ENCODE data around the gene RING1. TPM values are rescaled to one million over a fixed set of nuclear protein-coding genes. Genes with fewer than 3 reads are reported as not detected.

RING1 gene
- total RNA-seq, 4 donors from 2014 or later = 20.3 to 40.2 (median 24.7) TPM

- Histone ChIP-seq H3K36me3 (peaks cover 6 to 7% of the 10 kb centered on the region in 2 donors), H3K27ac (no peak overlapping the region), H3K4me3 (replicated peaks in 1 of 3) (no peak overlapping the region), H3K27me3 (no peaks in the 10 kb centered on the region), H3K9me3 (no peaks in the 10 kb centered on the region), H3K4me1 (peaks cover 14 to 29% of the 10 kb centered on the region in 2 donors)
- intact Hi-C loops (cut with DNase I) = no loop called here
- WGBS, 2 donors = 69 to 76% methylated on average over 7 of the region's 7 CpGs
- TF ChIP-seq CTCF (IDR thresholded peaks at IDR 0.05) = no peak
- no peak for TF ChIP-seq POLR2A (IDR thresholded peaks at IDR 0.05)
- DNase-seq = no peak
Measured at GRCh38 chr6:33189625-33190448, 18.5 kb upstream of the RING1 start.

- Histone ChIP-seq H3K4me1 (peaks cover 14 to 29% of the 10 kb centered on the region in 2 donors), H3K27ac (no peak overlapping the region), H3K9me3 (no peaks in the 10 kb centered on the region), H3K36me3 (peaks cover 14 to 15% of the 10 kb centered on the region in 2 donors), H3K4me3 (replicated peaks in 1 of 3) (no peak overlapping the region), H3K27me3 (no peaks in the 10 kb centered on the region)
- TF ChIP-seq POLR2A (IDR thresholded peaks at IDR 0.05) (no peak), CTCF (IDR thresholded peaks at IDR 0.05) (no peak)
- WGBS, 2 donors = 89 to 91% methylated on average over 11 of the region's 11 CpGs
- intact Hi-C loops (cut with DNase I) = no loop called here
- no peak for DNase-seq
Measured at GRCh38 chr6:33190504-33191107, 17.7 kb upstream of the RING1 start.

GRCh38 chr6:33191383-33192104 lies 16.8 kb upstream of the RING1 start:
- Histone ChIP-seq H3K4me3 (replicated peaks in 1 of 3) (no peak overlapping the region), H3K27me3 (no peaks in the 10 kb centered on the region), H3K4me1 (peaks cover 14 to 29% of the 10 kb centered on the region in 2 donors), H3K36me3 (peaks cover 22 to 24% of the 10 kb centered on the region in 2 donors), H3K9me3 (no peaks in the 10 kb centered on the region), H3K27ac (peak overlapping the region in 1 of 3 donors; percentile 35)
- intact Hi-C loops (cut with DNase I) = no loop called here
- TF ChIP-seq CTCF (IDR thresholded peaks at IDR 0.05) (no peak), POLR2A (IDR thresholded peaks at IDR 0.05) (no peak)
- DNase-seq = peak; percentile 94 to 96
- 46 to 69% methylated on average over 5 to 8 of the region's 8 CpGs for WGBS, 2 donors

- TF ChIP-seq CTCF (IDR thresholded peaks at IDR 0.05) = no peak
- TF ChIP-seq POLR2A (IDR thresholded peaks at IDR 0.05) = no peak
- Histone ChIP-seq H3K4me3 (replicated peaks in 1 of 3) (peak within 1 kb of the TSS in 1 of 3 donors; percentile 15), H3K36me3 (peaks cover 28 to 29% of the 10 kb centered on the region in 2 donors), H3K27ac (peak within 1 kb of the TSS in 1 of 3 donors; percentile 35), H3K27me3 (no peaks in the 10 kb centered on the region), H3K9me3 (no peaks in the 10 kb centered on the region), H3K4me1 (peaks cover 14 to 30% of the 10 kb centered on the region in 2 donors)
- intact Hi-C loops (cut with DNase I) = no loop called here
- 30 to 37% methylated on average over 18 to 27 of the region's 35 CpGs for WGBS, 2 donors
- peak; percentile 12 to 22 for DNase-seq
Measured at GRCh38 chr6:33192105-33192646, 16.1 kb upstream of the RING1 start, which contains the start of gene COL11A2. Gene COL11A2, minus strand, starts transcription at chr6:33192467. Its CDS starts 227 bp downstream, at chr6:33192240.

All from thyroid gland (tissue), 4 donors.